ENCODE measurements around the gene SULT4A1.

Gene SULT4A1

DNA sequence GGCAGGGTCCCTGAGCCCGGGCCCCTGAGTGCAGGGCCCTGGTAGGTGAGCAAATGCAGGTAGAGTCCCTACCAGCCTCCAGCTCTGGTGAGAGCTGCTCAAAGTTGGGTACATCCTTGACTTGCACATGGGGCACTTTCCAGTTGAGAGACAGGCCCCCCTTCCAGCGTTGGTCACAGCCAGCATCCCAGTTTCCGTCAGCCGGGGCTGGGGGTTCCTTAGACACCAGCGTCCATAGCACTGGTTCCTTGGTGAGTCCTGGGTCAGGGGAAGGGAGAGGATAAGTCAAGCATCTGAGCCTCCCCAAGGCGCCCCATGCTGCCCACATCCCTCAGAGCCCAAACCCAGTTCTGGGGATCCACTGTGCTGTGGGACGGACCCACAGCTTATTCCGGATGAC lies 23.9 kb upstream of the SULT4A1 start:
- no peak overlapping the region for H3K27ac ChIP-seq (ENCODE audit: low read length)
- H3K4me1 ChIP-seq (ENCODE audit: insufficient read depth, low read length) = no peaks in the 10 kb centered on the region
- TF ChIP-seq EZH2 (IDR thresholded peaks at IDR 0.05; ENCODE audit: borderline replicate concordance, low read depth, low read length, severe bottlenecking) = no peak
- no peak for TF ChIP-seq CTCF (IDR thresholded peaks at IDR 0.05; ENCODE audit: borderline replicate concordance, extremely low read depth, low read length, poor library complexity, severe bottlenecking)
- H3K9ac ChIP-seq (ENCODE audit: low read depth, low read length) = no peak overlapping the region
- no peak for DNase-seq
- no peak overlapping the region for H3K4me2 ChIP-seq (ENCODE audit: insufficient read depth, low read length)
- H3K36me3 ChIP-seq (ENCODE audit: insufficient read depth, low read length) = no peaks in the 10 kb centered on the region
- no peaks in the 10 kb centered on the region for H3K9me3 ChIP-seq (ENCODE audit: insufficient read depth, low read length, severe bottlenecking)
- H2AFZ ChIP-seq (ENCODE audit: low read depth, low read length) = no peak overlapping the region
- ATAC-seq (ENCODE audit: insufficient read depth, low read depth) = no peak
- no peak overlapping the region for H3K4me3 ChIP-seq (ENCODE audit: low read depth in 1 of 2, low read length in 2 of 2)
- peaks cover 20% of the 10 kb centered on the region for H4K20me1 ChIP-seq (ENCODE audit: insufficient read depth, low read length)
- no peaks in the 10 kb centered on the region for H3K79me2 ChIP-seq (ENCODE audit: insufficient read depth, low read length)
- no peaks in the 10 kb centered on the region for H3K27me3 ChIP-seq (ENCODE audit: insufficient read depth, low read length, poor library complexity)

GRCh38 chr22:43885786-43886185 lies 23.5 kb upstream of the SULT4A1 start:
- Histone ChIP-seq H3K4me2 (ENCODE audit: insufficient read depth, low read length) (no peak overlapping the region), H3K9ac (ENCODE audit: low read depth, low read length) (no peak overlapping the region), H3K4me3 (ENCODE audit: low read depth in 1 of 2, low read length in 2 of 2) (no peak overlapping the region), H3K36me3 (ENCODE audit: insufficient read depth, low read length) (no peaks in the 10 kb centered on the region), H4K20me1 (ENCODE audit: insufficient read depth, low read length) (peaks cover 23% of the 10 kb centered on the region), H3K4me1 (ENCODE audit: insufficient read depth, low read length) (no peaks in the 10 kb centered on the region), H3K9me3 (ENCODE audit: insufficient read depth, low read length, severe bottlenecking) (no peaks in the 10 kb centered on the region), H3K27ac (ENCODE audit: low read length) (no peak overlapping the region), H2AFZ (ENCODE audit: low read depth, low read length) (no peak overlapping the region), H3K27me3 (ENCODE audit: insufficient read depth, low read length, poor library complexity) (no peaks in the 10 kb centered on the region), H3K79me2 (ENCODE audit: insufficient read depth, low read length) (no peaks in the 10 kb centered on the region)
- no peak for ATAC-seq (ENCODE audit: insufficient read depth, low read depth)
- TF ChIP-seq EZH2 (IDR thresholded peaks at IDR 0.05; ENCODE audit: borderline replicate concordance, low read depth, low read length, severe bottlenecking) = no peak
- no peak for TF ChIP-seq CTCF (IDR thresholded peaks at IDR 0.05; ENCODE audit: borderline replicate concordance, extremely low read depth, low read length, poor library complexity, severe bottlenecking)
- no peak for DNase-seq

DNA sequence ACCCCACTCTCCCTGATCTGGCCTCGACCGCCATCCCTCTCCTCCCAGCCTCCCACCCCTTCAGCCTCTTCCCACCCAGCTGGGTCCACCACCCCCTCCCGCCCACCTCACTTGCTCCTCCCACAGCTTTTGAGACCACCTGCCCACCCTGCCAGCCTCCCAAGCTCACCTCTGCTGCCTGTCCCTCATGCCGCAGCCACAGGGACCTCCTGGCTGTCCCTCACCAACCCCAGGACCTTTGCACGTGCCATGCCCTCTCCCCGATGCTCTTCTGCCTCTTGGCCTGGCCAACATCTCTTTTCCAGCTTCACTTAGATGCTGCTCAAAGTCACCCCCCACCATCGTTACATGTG lies 23.0 kb upstream of the SULT4A1 start:
- no peak for TF ChIP-seq CTCF (IDR thresholded peaks at IDR 0.05; ENCODE audit: borderline replicate concordance, extremely low read depth, low read length, poor library complexity, severe bottlenecking)
- TF ChIP-seq EZH2 (IDR thresholded peaks at IDR 0.05; ENCODE audit: borderline replicate concordance, low read depth, low read length, severe bottlenecking) = no peak
- ATAC-seq (ENCODE audit: insufficient read depth, low read depth) (no peak), DNase-seq (no peak)
- H3K9me3 ChIP-seq (ENCODE audit: insufficient read depth, low read length, severe bottlenecking) = no peaks in the 10 kb centered on the region
- no peak overlapping the region for H3K4me2 ChIP-seq (ENCODE audit: insufficient read depth, low read length)
- H3K27ac ChIP-seq (ENCODE audit: low read length) = no peak overlapping the region
- no peaks in the 10 kb centered on the region for H3K4me1 ChIP-seq (ENCODE audit: insufficient read depth, low read length)
- H3K79me2 ChIP-seq (ENCODE audit: insufficient read depth, low read length) = no peaks in the 10 kb centered on the region
- H3K9ac ChIP-seq (ENCODE audit: low read depth, low read length) = no peak overlapping the region
- H3K4me3 ChIP-seq (ENCODE audit: low read depth in 1 of 2, low read length in 2 of 2) = no peak overlapping the region
- H3K36me3 ChIP-seq (ENCODE audit: insufficient read depth, low read length) = no peaks in the 10 kb centered on the region
- peaks cover 23% of the 10 kb centered on the region for H4K20me1 ChIP-seq (ENCODE audit: insufficient read depth, low read length)
- H3K27me3 ChIP-seq (ENCODE audit: insufficient read depth, low read length, poor library complexity) = no peaks in the 10 kb centered on the region
- no peak overlapping the region for H2AFZ ChIP-seq (ENCODE audit: low read depth, low read length)

All from DND-41 (cell line).